GM18861 (cell line): Measurements from ENCODE around the gene ZNF385D.

Source experiments
- ATAC-seq: cut with Tn5 transposase; IDR thresholded peaks from one replicate; pipeline ENCODE4 v1.9.1; 2021; ENCODE audit not compliant: unreplicated experiment

The ZNF385D gene

GRCh38 chr3:21682206-21682605 lies 68.8 kb downstream of the ZNF385D start:
- no peak for ATAC-seq

GRCh38 chr3:21673393-21673792 lies 77.6 kb downstream of the ZNF385D start:
- no peak for ATAC-seq

- ATAC-seq = no peak
Observed at GRCh38 chr3:21672303-21672702, 78.7 kb downstream of the ZNF385D start.

- ATAC-seq = no peak
Observed at GRCh38 chr3:21670386-21670785, 80.6 kb downstream of the ZNF385D start.

- ATAC-seq = no peak
Observed at GRCh38 chr3:21668012-21668411, 83.0 kb downstream of the ZNF385D start.

GRCh38 chr3:21665444-21666100 lies 85.4 kb downstream of the ZNF385D start:
- ATAC-seq = no peak

GRCh38 chr3:21664996-21665395 lies 86.0 kb downstream of the ZNF385D start:
- no peak for ATAC-seq

GRCh38 chr3:21662403-21662802 lies 88.6 kb downstream of the ZNF385D start:
- ATAC-seq = no peak

GRCh38 chr3:21654662-21655061 lies 96.3 kb downstream of the ZNF385D start:
- no peak for ATAC-seq

- no peak for ATAC-seq
Observed at GRCh38 chr3:21654241-21654640, 96.8 kb downstream of the ZNF385D start.

- ATAC-seq = no peak
Observed at GRCh38 chr3:21649519-21649918, 101.5 kb downstream of the ZNF385D start.

- ATAC-seq = no peak
Observed at GRCh38 chr3:21647961-21648360, 103.0 kb downstream of the ZNF385D start.

- ATAC-seq = no peak
Observed at GRCh38 chr3:21645121-21645897, 105.7 kb downstream of the ZNF385D start.

- ATAC-seq = no peak
Observed at GRCh38 chr3:21644268-21644667, 106.7 kb downstream of the ZNF385D start.

- ATAC-seq = no peak
Observed at GRCh38 chr3:21643752-21644151, 107.3 kb downstream of the ZNF385D start.

GRCh38 chr3:21642433-21642832 lies 108.6 kb downstream of the ZNF385D start:
- ATAC-seq = no peak

- ATAC-seq = no peak
Observed at GRCh38 chr3:21641959-21642358, 109.1 kb downstream of the ZNF385D start.

- no peak for ATAC-seq
Observed at GRCh38 chr3:21638488-21638887, 112.5 kb downstream of the ZNF385D start.

- no peak for ATAC-seq
Observed at GRCh38 chr3:21634112-21634511, 116.9 kb downstream of the ZNF385D start.

GRCh38 chr3:21624524-21624923 lies 126.5 kb downstream of the ZNF385D start:
- no peak for ATAC-seq

- ATAC-seq = no peak
Observed at GRCh38 chr3:21621181-21621651, 129.8 kb downstream of the ZNF385D start.

- ATAC-seq = no peak
Observed at GRCh38 chr3:21620511-21621155, 130.4 kb downstream of the ZNF385D start.
